A549 (cell line): ENCODE results near the gene PRRT4.

ENCODE experiments used
- CTCF ChIP-seq: fragments of >200 bp; sonication (Bioruptor Twin); formaldehyde crosslinking; IDR thresholded peaks from 3 replicates; pipeline ENCODE4 v1.5.1; 2016
- HDAC2 ChIP-seq: fragments of 200-600 bp; sonication (generic); IDR thresholded peaks from 2 replicates; pipeline ENCODE4 v1.6.1; 2016
- HES2 ChIP-seq: fragments of >200 bp; sonication (Bioruptor Twin); formaldehyde crosslinking; IDR thresholded peaks from 2 replicates; pipeline ENCODE4 v1.6.1; 2016
- HOXA7 ChIP-seq: fragments of 250-450 bp; sonication (Bioruptor Pico); IDR thresholded peaks from 2 replicates; pipeline ENCODE4 v1.5.0; 2020; ENCODE audit warnings: mild to moderate bottlenecking, moderate library complexity
- POLR2A ChIP-seq: IDR thresholded peaks from 2 replicates; pipeline ENCODE4 v1.6.1; 2012; ENCODE audit warnings: mild to moderate bottlenecking, low read length
- POLR2AphosphoS2 ChIP-seq: conservative IDR thresholded peaks from 2 replicates; pipeline ENCODE4 v1.6.1; 2012; ENCODE audit warnings: low read length, improper control_type of control experiment, inconsistent platforms
- SREBF2 ChIP-seq: fragments of 450-650 bp; IDR thresholded peaks from 2 replicates; pipeline ENCODE4 v1.6.1; 2014; ENCODE audit warnings: mild to moderate bottlenecking, moderate library complexity
- TF ChIP-seq, protein P1 (sequence below): fragments of 200-600 bp; sonication (generic); IDR thresholded peaks from 2 replicates; pipeline ENCODE4 v1.6.1; 2016; ENCODE audit warnings: antibody characterized with exemption, mild to moderate bottlenecking, moderate library complexity

- TF ChIP-seq CTCF (no peak), POLR2AphosphoS2 (no peak), SREBF2 (no peak), HDAC2 (no peak), HOXA7 (CRISPR knock-in tag) (no peak), HES2 (no peak), POLR2A (no peak)
- TF ChIP-seq, protein P1, sequence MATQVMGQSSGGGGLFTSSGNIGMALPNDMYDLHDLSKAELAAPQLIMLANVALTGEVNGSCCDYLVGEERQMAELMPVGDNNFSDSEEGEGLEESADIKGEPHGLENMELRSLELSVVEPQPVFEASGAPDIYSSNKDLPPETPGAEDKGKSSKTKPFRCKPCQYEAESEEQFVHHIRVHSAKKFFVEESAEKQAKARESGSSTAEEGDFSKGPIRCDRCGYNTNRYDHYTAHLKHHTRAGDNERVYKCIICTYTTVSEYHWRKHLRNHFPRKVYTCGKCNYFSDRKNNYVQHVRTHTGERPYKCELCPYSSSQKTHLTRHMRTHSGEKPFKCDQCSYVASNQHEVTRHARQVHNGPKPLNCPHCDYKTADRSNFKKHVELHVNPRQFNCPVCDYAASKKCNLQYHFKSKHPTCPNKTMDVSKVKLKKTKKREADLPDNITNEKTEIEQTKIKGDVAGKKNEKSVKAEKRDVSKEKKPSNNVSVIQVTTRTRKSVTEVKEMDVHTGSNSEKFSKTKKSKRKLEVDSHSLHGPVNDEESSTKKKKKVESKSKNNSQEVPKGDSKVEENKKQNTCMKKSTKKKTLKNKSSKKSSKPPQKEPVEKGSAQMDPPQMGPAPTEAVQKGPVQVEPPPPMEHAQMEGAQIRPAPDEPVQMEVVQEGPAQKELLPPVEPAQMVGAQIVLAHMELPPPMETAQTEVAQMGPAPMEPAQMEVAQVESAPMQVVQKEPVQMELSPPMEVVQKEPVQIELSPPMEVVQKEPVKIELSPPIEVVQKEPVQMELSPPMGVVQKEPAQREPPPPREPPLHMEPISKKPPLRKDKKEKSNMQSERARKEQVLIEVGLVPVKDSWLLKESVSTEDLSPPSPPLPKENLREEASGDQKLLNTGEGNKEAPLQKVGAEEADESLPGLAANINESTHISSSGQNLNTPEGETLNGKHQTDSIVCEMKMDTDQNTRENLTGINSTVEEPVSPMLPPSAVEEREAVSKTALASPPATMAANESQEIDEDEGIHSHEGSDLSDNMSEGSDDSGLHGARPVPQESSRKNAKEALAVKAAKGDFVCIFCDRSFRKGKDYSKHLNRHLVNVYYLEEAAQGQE, result no peak
Measured at GRCh38 chr7:128303643-128304042, 57.8 kb downstream of the PRRT4 start.
